Measurements from ENCODE around the gene NCAPH2.
"Not testable (repeated sequence)": the region's sequence is repeated elsewhere in the genome, so short reads cannot be mapped to it uniquely, and the experiment has no call there.

- TF ChIP-seq CTCF, POLR2A, POLR2AphosphoS5 (IDR thresholded peaks at IDR 0.05): not testable (repeated sequence)
Observed at GRCh38 chr22:50541667-50542026, 33.6 kb downstream of the NCAPH2 start.
